H1 (cell line): Measurements from ENCODE around the gene NAA40. TPM values are rescaled to one million over a fixed set of nuclear protein-coding genes. Genes with fewer than 3 reads are reported as not detected.

Experiments
- CTCF ChIA-PET: fragments of 300-600 bp; sonication (Branson Sonifier 250); formaldehyde crosslinking; loops from one replicate; lab custom pipeline; 2021; ENCODE audit not compliant: partially characterized antibody; lab: Charles Lee
- POLR2A ChIA-PET: fragments of 300-600 bp; sonication (Branson Sonifier 250); formaldehyde crosslinking; loops from one replicate; lab custom pipeline; 2021; ENCODE audit warnings: inconsistent platforms; ENCODE audit not compliant: partially characterized antibody; lab: Charles Lee
- DNase-seq, 2 experiments: peaks; one replicate each; pipeline versions ENCODE4 v3.0.0 to v3.0.0-alpha.2; 2010 to 2022; ENCODE audit warnings: low spot score in 2 of 2, low read depth in 1 of 2, mixed read lengths in 1 of 2
- FAIRE-seq: peaks from 2 replicates; lab custom pipeline; 2011; peaks lifted over from hg19 to GRCh38; lab: Jason Lieb, UNC
- H2AFZ ChIP-seq: 2 replicates; pipeline ENCODE4 v1.8.1; 2012; ENCODE audit warnings: low read length, inconsistent platforms
- H2AK5ac ChIP-seq: 2 replicates; pipeline ENCODE4 v1.6.1; 2013; ENCODE audit warnings: low read depth, low read length
- H2BK120ac ChIP-seq: replicated peaks from 2 replicates; pipeline ENCODE3; 2013; ENCODE audit warnings: low read depth, low read length, inconsistent platforms
- H2BK12ac ChIP-seq: 2 replicates; pipeline ENCODE4 v1.6.1; 2013; ENCODE audit warnings: low read depth, low read length
- H2BK15ac ChIP-seq: 2 replicates; pipeline ENCODE4 v1.6.1; 2013; ENCODE audit warnings: low read length
- H2BK20ac ChIP-seq: 2 replicates; pipeline ENCODE4 v1.6.1; 2013; ENCODE audit warnings: low read length
- H2BK5ac ChIP-seq: 2 replicates; pipeline ENCODE4 v1.6.1; 2013; ENCODE audit warnings: low read depth, low read length
- H3K14ac ChIP-seq: 2 replicates; pipeline ENCODE4 v1.6.1; 2013; ENCODE audit warnings: inconsistent platforms; ENCODE audit not compliant: insufficient read length
- H3K18ac ChIP-seq: 2 replicates; pipeline ENCODE4 v1.6.1; 2013; ENCODE audit warnings: low read length; ENCODE audit errors: extremely low read depth
- H3K23ac ChIP-seq: 2 replicates; pipeline ENCODE4 v1.6.1; 2013; ENCODE audit warnings: inconsistent platforms; ENCODE audit not compliant: insufficient read length
- H3K23me2 ChIP-seq: 2 replicates; pipeline ENCODE4 v1.6.1; 2013; ENCODE audit warnings: low read depth, low read length
- H3K27ac ChIP-seq: 2 replicates; pipeline ENCODE4 v1.6.1; 2011; ENCODE audit warnings: low read depth, low read length, inconsistent platforms
- H3K27me3 ChIP-seq, 4 experiments: replicated peaks in 1 of 4; 1 replicate in 1 of 4; 2 replicates in 3 of 4; pipeline versions ENCODE4 v1.6.1 to v1.8.1; 2011 to 2013; ENCODE audit warnings: low read length in 3 of 4, mild to moderate bottlenecking in 3 of 4, inconsistent platforms in 2 of 4, mixed read lengths in 2 of 4, moderate library complexity in 1 of 4; ENCODE audit not compliant: control insufficient read depth in 3 of 4, insufficient read depth in 3 of 4; ENCODE audit errors: extremely low read depth in 1 of 4
- H3K36me3 ChIP-seq, 4 experiments: 2 replicates each; pipeline versions ENCODE4 v1.6.1 to v1.8.1; 2011 to 2013; ENCODE audit warnings: mild to moderate bottlenecking in 4 of 4, low read length in 3 of 4, moderate library complexity in 2 of 4, control low read depth in 1 of 4, inconsistent platforms in 1 of 4; ENCODE audit not compliant: insufficient read depth in 4 of 4, control insufficient read depth in 2 of 4
- H3K4ac ChIP-seq: replicated peaks from 2 replicates; pipeline ENCODE3; 2013; ENCODE audit warnings: low read length, low read depth, mixed read lengths, inconsistent platforms; ENCODE audit not compliant: insufficient read length
- H3K4me1 ChIP-seq, 4 experiments: replicated peaks in 1 of 4; 1 replicate in 1 of 4; 2 replicates in 3 of 4; pipeline versions ENCODE4 v1.6.1 to v1.8.1; 2011 to 2013; ENCODE audit warnings: low read length in 3 of 4, inconsistent platforms in 2 of 4, mixed read lengths in 1 of 4; ENCODE audit not compliant: insufficient read depth in 4 of 4, control insufficient read depth in 3 of 4
- H3K4me2 ChIP-seq, 2 experiments: 2 replicates each; pipeline versions ENCODE4 v1.6.1 to v1.8.1; 2011 to 2013; ENCODE audit warnings: low read depth in 2 of 2, low read length in 2 of 2, control low read depth in 1 of 2, inconsistent platforms in 1 of 2, mild to moderate bottlenecking in 1 of 2; ENCODE audit not compliant: insufficient read depth in 1 of 2
- H3K4me3 ChIP-seq, 4 experiments: fragments of 200-600, 300-600 bp in 1 of 4; sonication (generic), shearing (Covaris generic), sonication (Bioruptor Twin) in 1 of 4; 2 replicates each; pipeline versions ENCODE4 v1.5.1 to v1.8.1; 2011 to 2016; ENCODE audit warnings: low read length in 4 of 4, low read depth in 3 of 4, control low read depth in 2 of 4, inconsistent platforms in 2 of 4, mild to moderate bottlenecking in 2 of 4, mixed read lengths in 1 of 4, moderate library complexity in 1 of 4; ENCODE audit not compliant: insufficient read depth in 2 of 4; ENCODE audit errors: extremely low read depth in 1 of 4
- H3K56ac ChIP-seq: replicated peaks from 2 replicates; pipeline ENCODE3; 2013; ENCODE audit warnings: low read depth, mild to moderate bottlenecking, mixed read lengths, low read length, inconsistent platforms; ENCODE audit not compliant: insufficient read length
- H3K79me1 ChIP-seq: 2 replicates; pipeline ENCODE4 v1.6.1; 2013; ENCODE audit warnings: low read depth, low read length, control low read depth
- H3K79me2 ChIP-seq, 2 experiments: 2 replicates each; pipeline versions ENCODE4 v1.6.1 to v1.8.1; 2012 to 2013; ENCODE audit warnings: low read length in 2 of 2, mild to moderate bottlenecking in 2 of 2, inconsistent platforms in 1 of 2; ENCODE audit not compliant: insufficient read depth in 2 of 2, control insufficient read depth in 1 of 2
- H3K9ac ChIP-seq, 4 experiments: replicated peaks in 1 of 4; 1 replicate in 1 of 4; 2 replicates in 3 of 4; pipeline versions ENCODE4 v1.6.1 to v1.8.1; 2011 to 2013; ENCODE audit warnings: low read depth in 3 of 4, low read length in 3 of 4, control low read depth in 2 of 4, mild to moderate bottlenecking in 2 of 4, moderate library complexity in 2 of 4, inconsistent platforms in 1 of 4; ENCODE audit errors: extremely low read depth in 1 of 4
- H3K9me3 ChIP-seq, 2 experiments: 2 replicates each; pipeline versions ENCODE4 v1.6.1 to v1.8.1; 2012 to 2013; ENCODE audit warnings: mild to moderate bottlenecking in 2 of 2, moderate library complexity in 2 of 2, control low read depth in 1 of 2, inconsistent platforms in 1 of 2, low read depth in 1 of 2, low read length in 1 of 2, mixed read lengths in 1 of 2; ENCODE audit not compliant: insufficient read depth in 2 of 2
- H4K20me1 ChIP-seq, 2 experiments: replicated peaks in 1 of 2; 2 replicates each; pipeline versions ENCODE3 to v1.8.1; 2011 to 2013; ENCODE audit warnings: inconsistent platforms in 2 of 2, low read length in 2 of 2, mild to moderate bottlenecking in 1 of 2; ENCODE audit not compliant: insufficient read depth in 2 of 2, control insufficient read depth in 1 of 2
- H4K5ac ChIP-seq: 2 replicates; pipeline ENCODE4 v1.6.1; 2013; ENCODE audit warnings: low read length, low read depth, mixed read lengths, inconsistent platforms; ENCODE audit not compliant: insufficient read length
- H4K8ac ChIP-seq: 2 replicates; pipeline ENCODE4 v1.8.0; 2013; ENCODE audit warnings: mild to moderate bottlenecking, moderate library complexity, low read length, inconsistent platforms; ENCODE audit not compliant: insufficient read depth; ENCODE audit errors: extremely low read depth
- H4K91ac ChIP-seq: replicated peaks from 2 replicates; pipeline ENCODE3; 2013; ENCODE audit warnings: low read length, mixed read lengths, inconsistent platforms; ENCODE audit not compliant: insufficient read length
- CTBP2 ChIP-seq: IDR thresholded peaks from 2 replicates; pipeline ENCODE4 v1.7.0; 2011; ENCODE audit warnings: borderline replicate concordance, mild to moderate bottlenecking, moderate library complexity, mixed read lengths, low read length; ENCODE audit not compliant: insufficient read depth, insufficient read length
- EP300 ChIP-seq, 2 experiments: IDR thresholded peaks; 1 replicate in 1 of 2; 2 replicates in 1 of 2; pipeline ENCODE4 v1.6.1; 2011 to 2012; ENCODE audit warnings: low read depth in 2 of 2, low read length in 2 of 2, mild to moderate bottlenecking in 2 of 2, borderline replicate concordance in 1 of 2, inconsistent platforms in 1 of 2, moderate library complexity in 1 of 2
- GABPA ChIP-seq: IDR thresholded peaks from 2 replicates; pipeline ENCODE4 v1.6.1; 2011; ENCODE audit warnings: mild to moderate bottlenecking, low read length, moderate library complexity, borderline replicate concordance; ENCODE audit not compliant: insufficient read depth
- POLR2AphosphoS5 ChIP-seq: IDR thresholded peaks from 2 replicates; pipeline ENCODE4 v1.6.1; 2011; ENCODE audit warnings: low read depth, low read length
- RAD21 ChIP-seq, 2 experiments: IDR thresholded peaks in 1 of 2; conservative IDR thresholded peaks in 1 of 2; 2 replicates each; pipeline ENCODE4 v1.6.1; 2011; ENCODE audit warnings: low read depth in 2 of 2, low read length in 2 of 2, improper control_type of control experiment in 1 of 2, inconsistent platforms in 1 of 2, mild to moderate bottlenecking in 1 of 2, moderate library complexity in 1 of 2
- SAP30 ChIP-seq: fragments of 300-600 bp; sonication (generic); IDR thresholded peaks from 2 replicates; pipeline ENCODE4 v1.7.1; 2012; ENCODE audit warnings: low read length, moderate library complexity, mild to moderate bottlenecking, inconsistent platforms; ENCODE audit not compliant: insufficient read depth, insufficient replicate concordance
- SIRT6 ChIP-seq: IDR thresholded peaks from one replicate; pipeline ENCODE4 v1.7.1; 2012; ENCODE audit warnings: low read length, inconsistent platforms
- SP4 ChIP-seq: IDR thresholded peaks from 2 replicates; pipeline ENCODE4 v1.6.1; 2012; ENCODE audit warnings: low read length, inconsistent platforms
- TAF7 ChIP-seq: optimal IDR thresholded peaks from 2 replicates; pipeline ENCODE3; 2011; ENCODE audit warnings: low read depth, mild to moderate bottlenecking, inconsistent platforms, low read length, moderate library complexity, borderline replicate concordance
- TEAD4 ChIP-seq: IDR thresholded peaks from 2 replicates; pipeline ENCODE4 v1.6.1; 2012; ENCODE audit warnings: low read depth, low read length, inconsistent platforms, mixed read lengths
- WGBS, 2 experiments: shearing (Covaris generic) in 1 of 2; methylation state at CpG; one replicate each; pipeline versions ENCODE4 v1.1.6 to v1.1.7; 2013 to 2015; ENCODE audit warnings: low lambda C conversion rate in 2 of 2, mixed read lengths in 2 of 2, inconsistent platforms in 1 of 2, low coverage in 1 of 2, missing lambda C conversion rate in 1 of 2; ENCODE audit not compliant: insufficient replicate concordance in 2 of 2, insufficient coverage in 1 of 2, insufficient read length in 1 of 2; ENCODE audit errors: extremely low coverage in 1 of 2, missing lambda C conversion rate in 1 of 2; 5-methylcytosine and 5-hydroxymethylcytosine counted together
- polyA plus RNA-seq, 7 experiments: library from polyadenylated mRNA; depleted of rRNA in 3 of 7; stranded (reverse) in 5 of 7; unstranded in 2 of 7; fragments of >200 nt in 5 of 7; fragments of 200-250 nt in 2 of 7; gene quantifications; 1 replicate in 5 of 7; 2 replicates in 1 of 7; 4 replicates in 1 of 7; pipeline versions ENCODE4 v1.2.1 to v1.2.3, GENCODE V29; 2011 to 2013; ENCODE audit warnings: missing spikeins in 2 of 7, mixed read lengths in 2 of 7
- total RNA-seq: library from RNA; stranded (reverse); fragmentation: NEBNext Ultra II Directional; extraction: Animal tissue kit (Norgen Biotek cat#: 25700); gene quantifications from 2 replicates; pipeline ENCODE4 v1.2.1, GENCODE V29; 2021

The NAA40 gene
- total and polyA plus RNA-seq, 2 of the 8 experiments (the other 6 are each of a cell fraction or from before 2014, with no cell fraction given): 20.0 to 31.1 TPM

- peak overlapping the region; percentile 81; the same call in 1 of the 2 replicates for H2BK12ac ChIP-seq
- peaks cover 2 to 29% (median 25%) of the 10 kb centered on the region in 4 experiments for H3K4me1 ChIP-seq
- H3K9ac ChIP-seq: no peak overlapping the region
- H2AK5ac ChIP-seq: peak overlapping the region; percentile 41; the same call in 1 of the 2 replicates
- peak overlapping the region; percentile 89 to 97 for H3K4me2 ChIP-seq
- ChIA-PET CTCF (interaction anchor here (0.6 to 9.3 kb wide), 30 partner anchors 9 to 255 kb away, joined by 3 to 129 read pairs (median 5); partner anchors contain the start of genes COX8A, MARK2 and NAA40), POLR2A (interaction anchor here (0.7 to 10.7 kb wide), 16 partner anchors 12 to 1080 kb away, joined by 3 to 173 read pairs (median 8); partner anchors contain the start of genes COX8A, MARK2, NAA40 and ZFTA)
- WGBS, 2 experiments: 8% methylated on average over 14 of the region's 14 CpGs; no CpG with 5 or more reads in 1 of the 2 experiments
- no peak overlapping the region for H3K14ac ChIP-seq
- H3K4ac ChIP-seq: peak overlapping the region; percentile 40
- H2BK20ac ChIP-seq: peak overlapping the region; percentile 61; the same call in 1 of the 2 replicates
- H3K79me1 ChIP-seq: no peaks in the 10 kb centered on the region; the same call in 1 of the 2 replicates
- peak overlapping the region; percentile 96; the same call in 1 of the 2 replicates for H2BK15ac ChIP-seq
- no peak overlapping the region for H3K56ac ChIP-seq
- no peak overlapping the region for H2BK120ac ChIP-seq
- peak overlapping the region; percentile 35 to 86 (median 54) for H3K4me3 ChIP-seq
- H3K36me3 ChIP-seq: no peaks in the 10 kb centered on the region
- no peak overlapping the region for H2AFZ ChIP-seq
- peak overlapping the region; percentile 87 for H3K18ac ChIP-seq
- DNase-seq (peak in 1 of 2 experiments; percentile 94), FAIRE-seq (peak; percentile 50)
- H2BK5ac ChIP-seq: peak overlapping the region; percentile 99; the same call in 1 of the 2 replicates
- H4K8ac ChIP-seq: no peak overlapping the region
- peaks cover 0 to 5% (median 0%) of the 10 kb centered on the region in 4 experiments; a peak in 2 of 7 replicates for H3K27me3 ChIP-seq
- H4K91ac ChIP-seq: peak overlapping the region; percentile 56
- no peak overlapping the region for H3K23ac ChIP-seq
- peak overlapping the region; percentile 49 for H4K5ac ChIP-seq
- H3K23me2 ChIP-seq: peaks cover 24% of the 10 kb centered on the region
- peaks cover under 1% of the 10 kb centered on the region in 2 experiments for H4K20me1 ChIP-seq
- peaks cover 0 to 6% of the 10 kb centered on the region in 2 experiments; a peak in 3 of 4 replicates for H3K79me2 ChIP-seq
- no peak overlapping the region for H3K27ac ChIP-seq
- H3K9me3 ChIP-seq: no peaks in the 10 kb centered on the region
- peak; percentile 29; the same call in 1 of the 2 replicates for TF ChIP-seq POLR2AphosphoS5
- TF ChIP-seq RAD21 (IDR thresholded peaks at IDR 0.05 in 1 of 2, conservative IDR thresholded peaks at IDR 0.05 in 1 of 2; ENCODE audit: low read depth in 2 of 2, low read length in 2 of 2): peak; percentile 55 to 74
- TF ChIP-seq TAF7: peak; percentile 33
- TF ChIP-seq CTBP2: peak; percentile 46
- 0 out of 2 replicates have a peak, but pooled peaks have one; percentile 40 for TF ChIP-seq SP4
- peak; percentile 9 to 41; a peak in 1 of 3 replicates for TF ChIP-seq EP300 (IDR thresholded peaks at IDR 0.05; ENCODE audit: borderline replicate concordance in 1 of 2, low read depth in 2 of 2, low read length in 2 of 2)
- no peak for TF ChIP-seq SIRT6
- no peak for TF ChIP-seq TEAD4
- TF ChIP-seq SAP30: peak; percentile 75
- TF ChIP-seq GABPA: peak; percentile 66; the same call in 1 of the 2 replicates
Measured at GRCh38 chr11:63920939-63921417, 17.8 kb upstream of the NAA40 start.
